ENCODE data around the gene TRIM63.

Gene TRIM63

DNA sequence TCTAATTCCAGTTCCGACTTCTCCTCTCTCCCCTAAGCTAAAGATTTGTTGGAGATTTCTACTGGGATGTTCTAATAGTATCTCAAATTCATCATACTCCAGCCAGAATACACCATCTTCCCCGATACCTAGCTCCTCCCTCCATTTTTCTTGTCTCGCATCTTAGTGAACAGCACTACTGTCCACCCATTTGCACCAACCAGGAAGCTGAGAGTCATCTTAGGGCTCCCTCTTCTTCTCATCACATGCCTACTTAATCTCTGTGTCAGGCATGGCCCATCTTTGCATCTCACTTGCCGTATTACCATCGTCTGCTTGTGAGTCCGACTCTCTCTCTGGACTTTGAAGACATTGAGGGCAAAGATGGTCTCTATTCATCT, 3.5 kb upstream of the TRIM63 start (continued):
- TF ChIP-seq, protein P1, sequence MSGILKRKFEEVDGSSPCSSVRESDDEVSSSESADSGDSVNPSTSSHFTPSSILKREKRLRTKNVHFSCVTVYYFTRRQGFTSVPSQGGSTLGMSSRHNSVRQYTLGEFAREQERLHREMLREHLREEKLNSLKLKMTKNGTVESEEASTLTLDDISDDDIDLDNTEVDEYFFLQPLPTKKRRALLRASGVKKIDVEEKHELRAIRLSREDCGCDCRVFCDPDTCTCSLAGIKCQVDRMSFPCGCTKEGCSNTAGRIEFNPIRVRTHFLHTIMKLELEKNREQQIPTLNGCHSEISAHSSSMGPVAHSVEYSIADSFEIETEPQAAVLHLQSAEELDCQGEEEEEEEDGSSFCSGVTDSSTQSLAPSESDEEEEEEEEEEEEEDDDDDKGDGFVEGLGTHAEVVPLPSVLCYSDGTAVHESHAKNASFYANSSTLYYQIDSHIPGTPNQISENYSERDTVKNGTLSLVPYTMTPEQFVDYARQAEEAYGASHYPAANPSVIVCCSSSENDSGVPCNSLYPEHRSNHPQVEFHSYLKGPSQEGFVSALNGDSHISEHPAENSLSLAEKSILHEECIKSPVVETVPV (CRISPR knock-in tag; IDR thresholded peaks at IDR 0.05), result no peak
- TF ChIP-seq, protein P2, sequence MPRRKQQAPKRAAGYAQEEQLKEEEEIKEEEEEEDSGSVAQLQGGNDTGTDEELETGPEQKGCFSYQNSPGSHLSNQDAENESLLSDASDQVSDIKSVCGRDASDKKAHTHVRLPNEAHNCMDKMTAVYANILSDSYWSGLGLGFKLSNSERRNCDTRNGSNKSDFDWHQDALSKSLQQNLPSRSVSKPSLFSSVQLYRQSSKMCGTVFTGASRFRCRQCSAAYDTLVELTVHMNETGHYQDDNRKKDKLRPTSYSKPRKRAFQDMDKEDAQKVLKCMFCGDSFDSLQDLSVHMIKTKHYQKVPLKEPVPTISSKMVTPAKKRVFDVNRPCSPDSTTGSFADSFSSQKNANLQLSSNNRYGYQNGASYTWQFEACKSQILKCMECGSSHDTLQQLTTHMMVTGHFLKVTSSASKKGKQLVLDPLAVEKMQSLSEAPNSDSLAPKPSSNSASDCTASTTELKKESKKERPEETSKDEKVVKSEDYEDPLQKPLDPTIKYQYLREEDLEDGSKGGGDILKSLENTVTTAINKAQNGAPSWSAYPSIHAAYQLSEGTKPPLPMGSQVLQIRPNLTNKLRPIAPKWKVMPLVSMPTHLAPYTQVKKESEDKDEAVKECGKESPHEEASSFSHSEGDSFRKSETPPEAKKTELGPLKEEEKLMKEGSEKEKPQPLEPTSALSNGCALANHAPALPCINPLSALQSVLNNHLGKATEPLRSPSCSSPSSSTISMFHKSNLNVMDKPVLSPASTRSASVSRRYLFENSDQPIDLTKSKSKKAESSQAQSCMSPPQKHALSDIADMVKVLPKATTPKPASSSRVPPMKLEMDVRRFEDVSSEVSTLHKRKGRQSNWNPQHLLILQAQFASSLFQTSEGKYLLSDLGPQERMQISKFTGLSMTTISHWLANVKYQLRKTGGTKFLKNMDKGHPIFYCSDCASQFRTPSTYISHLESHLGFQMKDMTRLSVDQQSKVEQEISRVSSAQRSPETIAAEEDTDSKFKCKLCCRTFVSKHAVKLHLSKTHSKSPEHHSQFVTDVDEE (CRISPR knock-in tag; IDR thresholded peaks at IDR 0.05), result no peak

DNA sequence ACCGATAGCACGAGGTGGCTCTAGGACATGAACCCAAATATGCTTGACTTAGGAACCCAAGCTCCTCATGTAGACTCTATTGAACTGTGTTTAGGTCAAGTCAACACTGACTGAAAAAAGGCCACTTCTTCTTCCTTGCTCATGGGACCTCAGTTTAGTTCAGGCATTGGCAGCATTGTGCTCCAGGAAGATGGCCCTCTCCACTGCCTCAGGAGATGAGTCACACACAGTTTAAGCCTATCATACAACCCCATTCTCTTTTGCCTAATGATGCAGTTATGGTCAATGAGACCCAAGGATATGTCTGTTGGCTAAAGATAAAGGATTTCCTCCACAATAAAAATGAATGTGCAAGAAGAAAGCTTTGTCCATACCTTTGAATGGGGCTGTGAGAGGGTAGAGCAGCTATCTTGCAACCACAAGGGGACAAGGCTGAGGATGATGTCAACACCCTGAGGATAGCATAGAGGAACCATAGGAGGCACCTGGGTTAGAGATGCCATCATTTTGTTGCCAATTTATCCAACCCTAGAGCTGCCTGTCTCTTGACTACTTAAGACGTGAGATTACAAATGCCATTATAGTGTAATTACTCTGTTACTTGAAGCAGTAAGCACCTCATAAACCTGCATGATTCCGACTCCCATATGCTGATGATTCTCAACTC, 3.0 kb upstream of the TRIM63 start:
- ATAC-seq, result no peak
- TF ChIP-seq OSR1 (CRISPR knock-in tag; IDR thresholded peaks at IDR 0.05) (no peak), ESRRG (CRISPR knock-in tag; IDR thresholded peaks at IDR 0.05) (no peak), TCF4 (CRISPR knock-in tag; IDR thresholded peaks at IDR 0.05; ENCODE audit: borderline replicate concordance) (no peak), ISL1 (CRISPR knock-in tag; IDR thresholded peaks at IDR 0.05) (no peak), ZNF70 (CRISPR knock-in tag; IDR thresholded peaks at IDR 0.05) (no peak), CSDC2 (CRISPR knock-in tag; IDR thresholded peaks at IDR 0.05) (no peak), GLIS3 (CRISPR knock-in tag; IDR thresholded peaks at IDR 0.05) (no peak), ZC3H10 (CRISPR knock-in tag; IDR thresholded peaks at IDR 0.05) (no peak), RARB (CRISPR knock-in tag; IDR thresholded peaks at IDR 0.05) (no peak), BACH2 (CRISPR knock-in tag; IDR thresholded peaks at IDR 0.05; ENCODE audit: borderline replicate concordance) (no peak), ZNF8 (CRISPR knock-in tag; IDR thresholded peaks at IDR 0.05) (no peak), ZFP3 (CRISPR knock-in tag; IDR thresholded peaks at IDR 0.05) (no peak), ZNF565 (CRISPR knock-in tag; conservative IDR thresholded peaks at IDR 0.05; ENCODE audit: low read depth) (no peak)
- TF ChIP-seq, protein P3, sequence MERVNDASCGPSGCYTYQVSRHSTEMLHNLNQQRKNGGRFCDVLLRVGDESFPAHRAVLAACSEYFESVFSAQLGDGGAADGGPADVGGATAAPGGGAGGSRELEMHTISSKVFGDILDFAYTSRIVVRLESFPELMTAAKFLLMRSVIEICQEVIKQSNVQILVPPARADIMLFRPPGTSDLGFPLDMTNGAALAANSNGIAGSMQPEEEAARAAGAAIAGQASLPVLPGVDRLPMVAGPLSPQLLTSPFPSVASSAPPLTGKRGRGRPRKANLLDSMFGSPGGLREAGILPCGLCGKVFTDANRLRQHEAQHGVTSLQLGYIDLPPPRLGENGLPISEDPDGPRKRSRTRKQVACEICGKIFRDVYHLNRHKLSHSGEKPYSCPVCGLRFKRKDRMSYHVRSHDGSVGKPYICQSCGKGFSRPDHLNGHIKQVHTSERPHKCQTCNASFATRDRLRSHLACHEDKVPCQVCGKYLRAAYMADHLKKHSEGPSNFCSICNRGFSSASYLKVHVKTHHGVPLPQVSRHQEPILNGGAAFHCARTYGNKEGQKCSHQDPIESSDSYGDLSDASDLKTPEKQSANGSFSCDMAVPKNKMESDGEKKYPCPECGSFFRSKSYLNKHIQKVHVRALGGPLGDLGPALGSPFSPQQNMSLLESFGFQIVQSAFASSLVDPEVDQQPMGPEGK (CRISPR knock-in tag; IDR thresholded peaks at IDR 0.05; ENCODE audit: borderline replicate concordance), result no peak
- TF ChIP-seq, protein P4, sequence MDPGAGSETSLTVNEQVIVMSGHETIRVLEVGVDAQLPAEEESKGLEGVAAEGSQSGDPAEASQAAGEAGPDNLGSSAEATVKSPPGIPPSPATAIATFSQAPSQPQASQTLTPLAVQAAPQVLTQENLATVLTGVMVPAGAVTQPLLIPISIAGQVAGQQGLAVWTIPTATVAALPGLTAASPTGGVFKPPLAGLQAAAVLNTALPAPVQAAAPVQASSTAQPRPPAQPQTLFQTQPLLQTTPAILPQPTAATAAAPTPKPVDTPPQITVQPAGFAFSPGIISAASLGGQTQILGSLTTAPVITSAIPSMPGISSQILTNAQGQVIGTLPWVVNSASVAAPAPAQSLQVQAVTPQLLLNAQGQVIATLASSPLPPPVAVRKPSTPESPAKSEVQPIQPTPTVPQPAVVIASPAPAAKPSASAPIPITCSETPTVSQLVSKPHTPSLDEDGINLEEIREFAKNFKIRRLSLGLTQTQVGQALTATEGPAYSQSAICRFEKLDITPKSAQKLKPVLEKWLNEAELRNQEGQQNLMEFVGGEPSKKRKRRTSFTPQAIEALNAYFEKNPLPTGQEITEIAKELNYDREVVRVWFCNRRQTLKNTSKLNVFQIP (CRISPR knock-in tag; IDR thresholded peaks at IDR 0.05; ENCODE audit: borderline replicate concordance, low read depth), result no peak
- TF ChIP-seq, protein P1 (CRISPR knock-in tag; IDR thresholded peaks at IDR 0.05), result no peak
- TF ChIP-seq, protein P2 (CRISPR knock-in tag; IDR thresholded peaks at IDR 0.05), result no peak

DNA sequence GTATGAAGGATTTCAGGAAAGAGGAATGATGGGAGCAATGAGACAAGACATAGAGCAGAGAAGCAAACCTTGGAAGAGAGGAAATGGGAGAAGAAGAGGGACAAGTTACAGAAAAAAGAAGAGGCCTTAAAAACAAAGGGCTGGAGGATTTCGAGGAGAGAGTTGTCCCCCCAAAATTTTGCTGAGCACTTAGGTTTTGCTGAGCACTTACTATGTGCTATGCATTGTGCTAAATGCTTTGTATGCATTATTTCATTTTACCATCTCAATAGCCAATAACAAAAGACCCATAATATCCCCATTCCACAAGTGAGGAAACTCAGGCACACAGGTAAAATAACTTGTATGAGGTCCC, 2.5 kb upstream of the TRIM63 start:
- no peak for TF ChIP-seq ESRRG (CRISPR knock-in tag; IDR thresholded peaks at IDR 0.05)
- no peak for TF ChIP-seq RARB (CRISPR knock-in tag; IDR thresholded peaks at IDR 0.05)
- TF ChIP-seq ZNF70 (CRISPR knock-in tag; IDR thresholded peaks at IDR 0.05), result no peak
- no peak for TF ChIP-seq OSR1 (CRISPR knock-in tag; IDR thresholded peaks at IDR 0.05)
- no peak for TF ChIP-seq SNAI2 (CRISPR knock-in tag; IDR thresholded peaks at IDR 0.05)
- TF ChIP-seq ZFP3 (CRISPR knock-in tag; IDR thresholded peaks at IDR 0.05), result no peak
- TF ChIP-seq ZFP30 (CRISPR knock-in tag; IDR thresholded peaks at IDR 0.05), result no peak
- TF ChIP-seq, protein P1 (CRISPR knock-in tag; IDR thresholded peaks at IDR 0.05), result no peak
- no peak for TF ChIP-seq PPARA (CRISPR knock-in tag; IDR thresholded peaks at IDR 0.05; ENCODE audit: borderline replicate concordance)
- ATAC-seq, result no peak

Measured in SK-N-SH treated with all-trans-retinoic acid at 6 μM for 48 hours (cell line).